ENCODE data around the gene THAP11. TPM values are rescaled to one million over a fixed set of nuclear protein-coding genes. Genes with fewer than 3 reads are reported as not detected.
A peak's percentile ranks its signal among the peaks of the same experiment; 100 is the strongest.

Gene THAP11
- total RNA-seq, 1 donor from 2014 or later: 50.6 TPM

DNA sequence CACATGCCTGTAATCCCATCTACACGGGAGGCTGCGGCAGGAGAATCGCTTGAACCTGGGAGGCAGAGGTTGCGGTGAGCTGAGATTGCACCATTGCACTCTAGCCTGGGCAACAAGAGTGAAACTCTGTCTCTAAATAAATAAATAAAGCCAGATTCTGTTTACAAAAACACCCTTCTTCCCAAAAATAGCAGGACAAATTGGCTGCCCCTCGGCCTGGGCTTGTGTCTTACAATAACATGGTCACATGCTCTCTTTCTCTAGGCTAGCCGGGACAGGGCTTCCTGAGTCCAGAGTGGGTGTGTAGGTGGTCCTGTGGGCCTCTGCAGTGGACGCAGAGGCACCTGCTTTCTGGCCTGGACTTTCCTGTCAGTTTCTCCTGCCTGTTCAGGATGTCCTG lies 27.5 kb downstream of the THAP11 start:
- Histone ChIP-seq H3K4me1 (peaks cover 22% of the 10 kb centered on the region), H3K9me3 (no peaks in the 10 kb centered on the region), H3K27me3 (no peaks in the 10 kb centered on the region), H3K27ac (no peak overlapping the region), H3K4me3 (no peak overlapping the region), H3K36me3 (peaks cover 0 to 50% of the 10 kb centered on the region in 2 donors)
- DNase-seq (ENCODE audit: extremely low spot score in 2 of 2): no peak
- TF ChIP-seq, protein P1, sequence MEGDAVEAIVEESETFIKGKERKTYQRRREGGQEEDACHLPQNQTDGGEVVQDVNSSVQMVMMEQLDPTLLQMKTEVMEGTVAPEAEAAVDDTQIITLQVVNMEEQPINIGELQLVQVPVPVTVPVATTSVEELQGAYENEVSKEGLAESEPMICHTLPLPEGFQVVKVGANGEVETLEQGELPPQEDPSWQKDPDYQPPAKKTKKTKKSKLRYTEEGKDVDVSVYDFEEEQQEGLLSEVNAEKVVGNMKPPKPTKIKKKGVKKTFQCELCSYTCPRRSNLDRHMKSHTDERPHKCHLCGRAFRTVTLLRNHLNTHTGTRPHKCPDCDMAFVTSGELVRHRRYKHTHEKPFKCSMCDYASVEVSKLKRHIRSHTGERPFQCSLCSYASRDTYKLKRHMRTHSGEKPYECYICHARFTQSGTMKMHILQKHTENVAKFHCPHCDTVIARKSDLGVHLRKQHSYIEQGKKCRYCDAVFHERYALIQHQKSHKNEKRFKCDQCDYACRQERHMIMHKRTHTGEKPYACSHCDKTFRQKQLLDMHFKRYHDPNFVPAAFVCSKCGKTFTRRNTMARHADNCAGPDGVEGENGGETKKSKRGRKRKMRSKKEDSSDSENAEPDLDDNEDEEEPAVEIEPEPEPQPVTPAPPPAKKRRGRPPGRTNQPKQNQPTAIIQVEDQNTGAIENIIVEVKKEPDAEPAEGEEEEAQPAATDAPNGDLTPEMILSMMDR (IDR thresholded peaks at IDR 0.05): no peak
- TF ChIP-seq POLR2AphosphoS5 (IDR thresholded peaks at IDR 0.05; ENCODE audit: insufficient read depth in 1 of 2, low read depth in 1 of 2): no peak
- TF ChIP-seq POLR2A (IDR thresholded peaks at IDR 0.05): no peak
- intact Hi-C loops (cut with DNase I): no loop called here

- no peaks in the 10 kb centered on the region for H3K27me3 ChIP-seq
- H3K9me3 ChIP-seq: no peaks in the 10 kb centered on the region
- intact Hi-C loops (cut with DNase I): no loop called here
- peaks cover 0 to 46% of the 10 kb centered on the region in 2 donors for H3K36me3 ChIP-seq
- no peak overlapping the region for H3K27ac ChIP-seq
- H3K4me1 ChIP-seq: peaks cover 39% of the 10 kb centered on the region
- no peak overlapping the region for H3K4me3 ChIP-seq
- TF ChIP-seq POLR2AphosphoS5 (IDR thresholded peaks at IDR 0.05; ENCODE audit: insufficient read depth in 1 of 2, low read depth in 1 of 2): no peak
- TF ChIP-seq, protein P1 (IDR thresholded peaks at IDR 0.05): no peak
- no peak for TF ChIP-seq POLR2A (IDR thresholded peaks at IDR 0.05)
- no peak for DNase-seq (ENCODE audit: extremely low spot score in 2 of 2)
Observed at GRCh38 chr16:67871256-67871655, 29.1 kb downstream of the THAP11 start.

GRCh38 chr16:67872131-67872630 lies 30.1 kb downstream of the THAP11 start:
- H3K9me3 ChIP-seq: no peaks in the 10 kb centered on the region
- intact Hi-C loops (cut with DNase I): no loop called here
- TF ChIP-seq POLR2A (IDR thresholded peaks at IDR 0.05): no peak
- TF ChIP-seq POLR2AphosphoS5 (IDR thresholded peaks at IDR 0.05; ENCODE audit: insufficient read depth in 1 of 2, low read depth in 1 of 2): no peak
- TF ChIP-seq, protein P1 (IDR thresholded peaks at IDR 0.05): no peak
- no peaks in the 10 kb centered on the region for H3K27me3 ChIP-seq
- H3K4me1 ChIP-seq: peaks cover 40% of the 10 kb centered on the region
- no peak for DNase-seq (ENCODE audit: extremely low spot score in 2 of 2)
- peak overlapping the region; percentile 73 for H3K27ac ChIP-seq
- H3K36me3 ChIP-seq: peaks cover 0 to 50% of the 10 kb centered on the region in 2 donors
- peak overlapping the region; percentile 78 to 94 for H3K4me3 ChIP-seq

DNA sequence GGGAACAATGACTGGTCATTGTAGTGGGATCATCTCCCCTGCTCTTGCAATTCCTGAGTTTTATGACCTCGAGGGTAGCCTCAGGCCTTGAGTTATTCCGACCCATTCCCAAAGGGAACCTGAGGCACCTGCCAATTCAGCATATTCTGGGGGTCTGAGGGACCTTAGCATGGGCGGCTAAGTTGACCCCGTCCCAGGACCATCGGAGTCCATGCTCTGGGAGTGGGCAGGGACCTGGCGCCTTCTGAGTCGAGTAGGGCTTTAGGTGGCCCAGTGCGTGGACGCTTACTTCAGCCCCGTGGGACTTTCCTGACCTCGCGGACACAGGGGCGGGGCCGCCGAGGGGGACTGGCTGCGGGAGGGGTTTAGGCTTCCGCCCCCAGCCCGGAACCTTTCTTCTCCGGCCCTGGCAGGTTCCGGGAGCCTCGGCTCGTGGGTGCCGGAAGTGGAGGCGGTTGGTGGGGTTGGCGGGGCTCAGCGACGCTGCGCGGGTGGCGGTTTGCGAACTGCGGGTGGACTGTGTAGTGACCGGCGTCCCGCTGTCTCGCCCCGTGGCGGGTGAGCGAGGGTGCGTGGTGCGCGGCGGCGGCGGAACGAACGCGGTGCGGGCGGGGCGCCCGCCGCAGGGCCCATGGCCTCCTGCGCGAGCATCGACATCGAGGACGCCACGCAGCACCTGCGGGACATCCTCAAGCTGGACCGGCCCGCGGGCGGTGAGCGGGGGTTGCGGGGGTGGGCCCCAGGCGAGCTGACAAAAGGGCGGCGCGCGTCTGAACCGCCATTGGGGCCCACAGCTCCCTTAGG lies 30.7 kb downstream of the THAP11 start, which contains the start of gene EDC4:
EDC4 (plus strand) TSS at position 422 of the 804 bp plus-strand sequence; CDS start at position 632, 210 bp downstream.
- DNase-seq (ENCODE audit: extremely low spot score in 2 of 2): peak in 1 of 2 donors; percentile 89
- Histone ChIP-seq H3K9me3 (no peaks in the 10 kb centered on the region), H3K27ac (peak within 1 kb of the TSS; percentile 73), H3K4me3 (peak within 1 kb of the TSS; percentile 78 to 94), H3K27me3 (no peaks in the 10 kb centered on the region), H3K36me3 (peaks cover 0 to 50% of the 10 kb centered on the region in 2 donors), H3K4me1 (peaks cover 40% of the 10 kb centered on the region)
- TF ChIP-seq, protein P1 (IDR thresholded peaks at IDR 0.05): peak in 1 of 3 experiments; percentile 29
- TF ChIP-seq POLR2AphosphoS5 (IDR thresholded peaks at IDR 0.05; ENCODE audit: insufficient read depth in 1 of 2, low read depth in 1 of 2) (peak; percentile 64 to 66), POLR2A (IDR thresholded peaks at IDR 0.05) (peak in 1 of 2 donors; percentile 20)
- intact Hi-C loops (cut with DNase I): no loop called here

Measured in vagina (tissue), 2 donors.